HG03571 (cell line): ENCODE data around the gene NFYC.
"Not testable (repeated sequence)": the region's sequence is repeated elsewhere in the genome, so short reads cannot be mapped to it uniquely, and the experiment has no call there.

ENCODE experiments used
- ATAC-seq: cut with Tn5 transposase; IDR thresholded peaks from one replicate; pipeline ENCODE4 v1.9.1; 2021; ENCODE audit not compliant: unreplicated experiment

Gene NFYC

DNA sequence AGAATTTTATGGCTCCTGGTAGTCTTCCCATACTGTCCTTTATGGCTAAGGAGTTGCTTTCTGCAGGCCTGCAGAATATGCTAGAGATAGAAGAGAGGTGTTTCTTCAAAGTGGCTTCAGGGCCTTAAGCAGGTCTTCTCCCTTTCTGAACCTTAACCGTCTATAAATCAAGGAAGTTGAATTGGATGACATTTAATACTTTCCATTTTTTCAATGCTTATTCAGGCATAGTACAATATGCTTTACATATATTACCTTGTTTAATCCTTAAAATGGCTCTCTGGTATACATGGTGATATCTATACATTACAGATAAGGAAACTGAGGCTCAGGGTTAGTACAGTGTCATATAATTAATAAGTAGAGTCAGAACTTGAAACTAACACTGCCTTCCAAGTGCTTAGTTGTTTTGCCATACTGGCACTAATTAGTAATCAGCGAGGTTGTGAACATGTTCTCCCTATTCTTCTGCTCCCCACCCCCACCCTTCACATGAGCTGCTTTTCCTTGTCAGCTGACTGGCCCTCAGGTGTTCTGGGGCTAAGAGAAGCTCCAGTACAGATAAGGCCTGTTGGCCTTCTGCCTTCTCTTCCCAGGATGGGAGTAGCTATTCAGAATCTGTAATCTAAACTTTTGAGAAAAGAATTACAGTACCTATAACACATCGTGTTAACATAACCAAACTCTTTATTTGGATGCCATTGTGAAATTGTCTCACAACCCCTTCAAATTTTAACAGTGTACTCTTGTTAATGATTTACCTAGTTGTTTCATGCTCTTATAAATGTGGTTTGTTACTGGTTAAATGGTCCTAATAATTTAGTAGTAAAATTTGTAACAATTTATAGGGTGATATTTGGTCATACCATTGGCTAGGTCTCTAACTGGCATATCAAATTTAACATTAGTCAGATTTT lies 13.6 kb downstream of the NFYC start:
- ATAC-seq: no peak

GRCh38 chr1:40706626-40707025 lies 15.1 kb downstream of the NFYC start:
- no peak for ATAC-seq

DNA sequence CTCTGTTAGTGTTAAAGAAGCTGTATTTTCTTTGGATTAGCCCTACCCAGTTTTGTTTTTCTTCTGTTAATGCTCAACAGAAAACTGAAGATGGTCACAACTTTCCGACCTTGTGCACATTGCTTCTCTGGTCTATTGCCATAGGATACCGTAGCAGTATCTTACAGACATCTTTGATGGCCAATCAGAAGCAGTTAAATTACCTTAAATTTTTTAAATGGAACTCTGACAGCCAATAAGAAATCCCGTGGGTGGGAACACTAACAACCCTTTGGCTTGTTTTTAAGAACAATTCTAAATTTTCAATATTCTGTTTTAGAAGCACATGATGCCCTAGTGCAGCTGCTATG lies 17.2 kb downstream of the NFYC start:
- peak; percentile 53 for ATAC-seq

DNA sequence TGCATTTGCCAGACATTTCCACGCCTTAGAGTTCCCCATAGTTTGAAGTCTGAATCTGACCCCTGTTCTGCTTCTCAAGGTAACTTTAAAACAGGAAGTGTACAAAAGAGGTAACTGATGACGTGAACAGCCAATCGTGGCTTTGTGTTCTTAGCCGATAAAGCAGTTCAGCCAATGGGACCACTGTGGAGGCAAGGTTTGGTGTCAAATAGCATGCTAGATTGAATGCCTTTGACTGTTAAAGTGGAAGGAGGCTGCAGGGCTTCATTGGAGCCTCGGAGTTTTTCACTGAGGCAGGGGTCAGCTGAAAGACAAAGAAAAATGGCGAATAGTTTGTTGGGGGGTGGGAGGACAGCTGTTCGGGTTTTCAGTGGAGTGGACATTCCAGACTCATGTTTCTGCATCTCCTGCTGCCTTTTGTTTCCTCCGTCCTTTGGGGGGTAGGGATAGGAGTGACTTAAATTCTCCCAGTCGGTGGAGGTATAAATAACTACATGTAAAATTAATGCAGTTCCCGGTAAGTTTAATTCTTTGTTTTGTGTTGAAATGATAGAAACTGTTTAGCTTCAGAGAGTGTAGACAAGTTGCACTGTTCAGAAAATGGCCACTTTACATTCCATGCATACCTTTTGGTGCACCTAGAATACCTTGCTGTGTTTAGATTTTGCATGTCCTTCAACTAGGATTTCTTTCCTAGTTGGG lies 17.7 kb downstream of the NFYC start:
- peak; percentile 83 for ATAC-seq

DNA sequence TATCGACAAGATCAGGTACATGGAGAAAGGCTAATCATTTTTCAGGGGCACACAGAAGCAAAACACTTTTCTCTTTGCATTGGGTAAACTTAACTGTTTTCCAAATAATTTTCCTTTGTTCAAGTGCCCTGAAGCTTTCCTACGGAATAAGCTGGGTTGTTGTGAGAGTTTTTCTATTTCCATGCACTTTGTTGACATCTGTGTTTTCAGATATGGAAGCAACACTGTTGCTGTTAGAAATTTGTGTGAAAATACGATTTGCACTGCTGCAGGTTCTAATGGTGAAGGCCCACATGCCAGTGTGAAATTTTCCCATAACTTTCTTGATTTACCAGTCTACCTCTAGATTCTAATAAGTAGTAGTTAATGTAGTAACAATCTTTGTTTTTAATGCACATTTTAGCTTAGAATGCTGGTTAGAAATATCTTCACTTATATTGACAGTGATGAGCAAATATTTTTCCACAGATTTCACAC lies 18.3 kb downstream of the NFYC start:
- ATAC-seq: no peak

DNA sequence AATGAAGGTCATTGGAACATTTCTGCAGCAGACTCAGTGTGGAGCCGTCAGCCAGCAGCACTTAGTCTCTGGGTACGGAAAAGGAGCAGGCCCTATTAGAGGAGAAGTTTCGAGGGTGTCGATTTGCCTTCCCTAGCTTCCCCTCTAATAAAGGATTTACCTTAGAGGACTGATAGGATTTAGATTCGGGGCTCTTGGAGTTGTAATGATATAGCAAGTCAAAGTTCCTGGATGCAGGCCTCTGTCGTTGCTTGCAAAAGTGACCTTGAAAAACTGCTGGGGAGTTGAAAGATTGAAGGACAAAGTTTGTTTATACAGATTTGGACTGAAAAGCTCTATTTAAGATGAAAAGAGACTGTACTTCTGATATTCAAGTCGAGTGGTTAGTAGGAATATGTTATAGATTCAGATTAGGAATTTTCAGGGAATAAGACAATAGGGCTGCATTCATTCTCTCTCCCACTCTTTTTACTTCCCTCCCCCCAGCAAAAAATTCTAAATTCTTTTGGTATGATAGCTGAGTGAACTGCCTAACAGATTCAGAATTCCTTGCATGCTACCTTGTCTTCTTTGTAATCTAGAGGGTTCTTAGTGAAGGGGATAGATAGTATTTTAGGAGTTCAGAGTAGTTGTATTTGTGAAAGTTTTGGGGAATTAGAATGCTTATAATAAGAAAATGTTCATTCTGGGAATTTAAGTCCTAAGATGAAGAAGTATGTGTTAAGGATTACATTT lies 19.2 kb downstream of the NFYC start:
- no peak for ATAC-seq

DNA sequence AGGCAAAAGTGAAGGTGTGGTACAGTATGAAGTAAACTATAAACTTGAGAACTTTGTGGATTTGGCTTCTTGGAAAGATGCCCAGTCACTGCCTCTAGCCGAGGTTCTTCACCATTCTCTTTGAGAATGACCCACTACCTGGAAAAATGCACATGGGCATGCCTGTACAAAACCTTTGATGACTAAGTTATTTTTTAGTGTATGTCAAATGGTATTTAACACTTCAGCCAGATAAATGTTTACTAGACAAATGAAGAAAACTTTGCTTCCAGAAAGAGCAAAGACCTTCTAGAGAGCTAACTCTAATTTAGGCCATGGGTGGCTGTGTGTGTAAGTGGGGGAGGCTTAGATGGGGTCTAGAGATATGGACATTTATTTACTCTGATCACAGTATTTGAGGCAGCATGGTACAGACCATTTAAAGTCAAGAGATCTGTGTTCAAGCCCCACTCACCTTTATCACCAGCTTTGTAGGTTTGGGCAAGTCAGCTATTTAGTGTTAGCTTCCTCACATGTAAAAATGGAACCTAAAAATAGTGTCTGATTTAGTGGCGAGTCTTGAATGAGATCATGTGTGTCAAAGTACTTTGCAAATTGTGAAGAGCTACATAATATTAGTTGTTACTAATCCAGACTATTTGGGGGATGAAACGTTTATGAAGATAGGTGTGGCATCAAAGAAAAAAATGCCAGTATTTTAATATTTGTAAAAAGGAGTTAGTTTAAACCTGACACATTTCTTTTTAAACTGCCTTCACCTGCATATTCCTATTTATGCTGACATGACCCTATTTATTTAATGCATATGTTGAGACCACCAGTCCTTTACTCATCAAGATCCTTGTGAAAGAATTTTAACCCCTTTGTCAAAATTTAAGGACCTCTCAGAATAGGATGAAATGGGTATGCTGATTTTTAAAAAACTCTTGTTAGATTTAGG lies 20.2 kb downstream of the NFYC start:
- no peak for ATAC-seq

DNA sequence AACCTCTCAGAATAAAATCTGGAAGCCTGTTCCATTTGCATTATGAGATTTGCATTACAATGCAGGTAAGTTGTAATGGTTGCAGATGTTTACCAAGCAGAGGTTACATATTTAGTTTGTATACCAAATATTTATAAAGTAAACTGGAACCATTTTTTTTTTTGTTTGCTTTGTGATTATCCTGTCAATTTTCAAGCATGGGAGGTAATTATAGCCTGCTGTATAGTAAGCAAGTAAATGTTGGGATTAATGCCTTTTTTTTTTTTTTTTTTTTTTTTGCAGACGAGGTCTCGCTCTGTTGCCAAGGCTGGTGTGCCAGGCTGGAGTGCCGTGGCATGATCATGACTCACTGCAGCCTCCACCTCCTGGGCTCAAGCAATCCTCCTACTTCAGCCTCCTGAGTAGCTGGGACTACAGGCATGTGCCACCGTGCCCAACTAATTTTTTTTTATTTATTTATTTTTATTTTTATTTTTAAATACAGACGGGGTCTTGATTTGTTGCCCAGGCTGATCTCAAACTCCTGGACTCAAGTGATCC lies 21.0 kb downstream of the NFYC start:
- ATAC-seq: no peak

DNA sequence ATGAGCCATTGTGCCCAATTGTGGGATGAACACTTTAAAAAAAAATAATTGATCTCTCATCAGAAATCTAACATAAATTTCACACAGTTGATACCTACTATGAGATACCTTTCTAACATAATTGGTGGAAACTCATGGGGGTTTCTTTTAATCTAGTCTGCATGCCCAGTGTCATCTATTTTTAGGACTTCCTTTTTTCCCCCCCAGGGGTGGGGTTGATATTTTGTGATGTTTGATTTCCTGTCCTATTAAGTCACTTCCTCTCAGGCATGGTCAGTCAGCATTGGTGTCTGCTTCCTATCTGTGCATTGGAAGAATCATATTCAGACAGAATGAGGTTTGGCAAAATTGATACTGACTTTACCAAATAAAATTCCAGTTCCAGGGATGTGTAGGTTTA lies 21.5 kb downstream of the NFYC start:
- no peak for ATAC-seq

GRCh38 chr1:40715491-40716059 lies 24.1 kb downstream of the NFYC start:
- no peak for ATAC-seq

DNA sequence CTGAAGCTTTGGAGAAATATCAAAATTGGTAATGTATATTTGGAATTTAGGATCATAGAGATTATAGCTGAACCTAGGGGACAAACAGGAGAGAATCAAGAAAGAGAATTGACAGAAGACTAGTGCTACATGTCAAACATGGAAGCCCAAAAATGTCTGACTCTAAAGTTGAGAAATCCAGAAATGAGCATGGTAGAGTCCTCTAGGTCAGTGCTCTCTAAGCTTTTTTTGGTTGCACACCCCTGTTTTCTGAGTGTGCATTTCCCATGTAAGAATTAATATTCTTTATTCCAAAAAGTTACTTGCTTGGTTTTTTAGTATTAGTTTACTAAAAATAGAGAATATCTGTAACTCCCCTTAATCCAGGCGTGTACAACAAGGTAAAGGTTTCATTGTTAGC lies 25.6 kb downstream of the NFYC start:
- no peak for ATAC-seq

GRCh38 chr1:40717955-40718354 lies 26.5 kb downstream of the NFYC start:
- no peak for ATAC-seq

DNA sequence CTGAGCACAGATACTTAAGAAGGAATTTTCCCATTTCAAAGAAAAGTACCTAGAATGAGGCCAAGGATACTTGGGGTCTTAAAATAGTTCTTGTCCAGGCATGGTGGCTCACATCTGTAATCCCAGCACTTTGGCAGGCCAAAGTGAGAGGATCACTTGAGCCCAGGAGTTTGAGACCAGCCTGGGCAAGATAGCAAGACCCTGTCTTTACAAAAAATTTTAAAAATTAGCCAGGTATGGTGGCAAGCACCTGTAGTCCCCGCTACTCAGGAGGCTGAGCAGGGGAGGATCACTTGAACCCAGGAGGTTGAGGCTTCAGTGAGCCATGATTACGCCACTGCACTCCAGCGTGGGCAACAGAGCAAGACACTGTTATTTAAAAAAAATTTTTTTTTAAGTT lies 29.0 kb downstream of the NFYC start:
- no peak for ATAC-seq

- no peak for ATAC-seq
Measured at GRCh38 chr1:40722622-40723021, 31.1 kb downstream of the NFYC start.

GRCh38 chr1:40723196-40723955 lies 31.9 kb downstream of the NFYC start:
- ATAC-seq: no peak

DNA sequence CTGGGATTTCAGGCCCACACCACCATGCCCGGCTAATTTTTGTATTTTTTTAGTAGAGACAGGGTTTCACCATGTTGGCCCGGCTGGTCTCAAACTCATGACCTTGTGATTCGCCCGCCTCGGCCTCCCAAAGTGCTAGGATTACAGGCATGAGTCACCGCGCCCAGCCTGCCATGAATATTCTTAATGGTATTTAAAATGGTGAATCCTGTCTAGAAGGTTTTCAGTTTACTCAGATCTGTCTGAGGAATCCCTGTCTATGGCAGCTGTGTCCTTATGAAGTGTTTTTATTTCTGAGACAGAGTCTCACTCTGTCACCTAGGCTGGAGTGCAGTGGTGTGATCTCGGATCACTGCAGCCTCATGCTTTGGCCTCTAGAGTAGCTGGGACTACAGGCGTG lies 36.2 kb downstream of the NFYC start:
- not testable (repeated sequence) for ATAC-seq

- ATAC-seq: not testable (repeated sequence)
Measured at GRCh38 chr1:40729316-40729862, 37.9 kb downstream of the NFYC start.

DNA sequence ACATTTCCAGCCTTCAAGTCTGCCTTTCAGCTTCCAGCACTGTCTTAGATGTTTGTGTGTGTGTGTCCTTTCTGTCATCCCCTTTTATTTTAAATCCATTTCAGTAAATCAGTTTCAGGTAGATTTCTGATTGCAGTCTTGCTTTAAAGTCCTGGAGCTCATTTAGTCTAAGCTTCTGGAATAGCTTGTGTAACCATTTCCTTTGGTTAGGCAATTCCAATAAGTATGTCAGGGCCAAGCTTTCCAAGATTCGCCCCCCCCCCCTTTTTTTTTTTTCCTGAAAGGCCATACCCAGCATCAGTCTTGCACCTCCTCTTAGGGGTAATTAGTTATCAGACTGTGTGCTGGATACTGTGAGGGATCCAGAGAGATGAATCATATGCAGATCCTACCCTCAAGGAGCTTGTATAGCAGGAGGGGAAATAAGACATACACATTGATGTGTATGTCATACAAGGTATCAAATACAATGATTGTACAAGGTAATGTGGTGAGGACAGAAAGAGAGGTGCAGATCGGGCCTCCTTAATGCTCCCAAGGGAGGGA lies 41.3 kb downstream of the NFYC start:
- ATAC-seq: no peak
